HG03045 (cell line): Measurements from ENCODE around the gene UGT1A6.
"Not testable (repeated sequence)": the region's sequence is repeated elsewhere in the genome, so short reads cannot be mapped to it uniquely, and the experiment has no call there.

Experiments
- ATAC-seq: cut with Tn5 transposase; IDR thresholded peaks from one replicate; pipeline ENCODE4 v1.9.1; 2021; ENCODE audit warnings: mild to moderate bottlenecking, moderate library complexity; ENCODE audit not compliant: unreplicated experiment

Gene UGT1A6

GRCh38 chr2:233684640-233685039 lies 8.1 kb upstream of the UGT1A6 start:
- no peak for ATAC-seq

GRCh38 chr2:233686928-233687327 lies 5.8 kb upstream of the UGT1A6 start:
- ATAC-seq: no peak

- ATAC-seq: no peak
These were observed 4.3 kb upstream of the UGT1A6 start for GRCh38 chr2:233688341-233688740.

- no peak for ATAC-seq
These were observed 3.7 kb upstream of the UGT1A6 start for GRCh38 chr2:233689031-233689430.

GRCh38 chr2:233689501-233689900 lies 3.2 kb upstream of the UGT1A6 start:
- no peak for ATAC-seq

- no peak for ATAC-seq
These were observed 2.2 kb upstream of the UGT1A6 start for GRCh38 chr2:233690444-233690843.

- ATAC-seq: no peak
These were observed 952 bp upstream of the UGT1A6 start for GRCh38 chr2:233691443-233692433.

- no peak for ATAC-seq
These were observed 1.3 kb downstream of the UGT1A6 start for GRCh38 chr2:233693963-233694362.

- ATAC-seq: no peak
These were observed 6.0 kb downstream of the UGT1A6 start for GRCh38 chr2:233698740-233699139.

GRCh38 chr2:233699424-233700027 lies 6.8 kb downstream of the UGT1A6 start:
- no peak for ATAC-seq

- no peak for ATAC-seq
These were observed 7.4 kb downstream of the UGT1A6 start for GRCh38 chr2:233700028-233700635.

- not testable (repeated sequence) for ATAC-seq
These were observed 8.2 kb downstream of the UGT1A6 start for GRCh38 chr2:233700842-233701241.

GRCh38 chr2:233702238-233702637 lies 9.5 kb downstream of the UGT1A6 start:
- ATAC-seq: no peak

- no peak for ATAC-seq
These were observed 13.3 kb downstream of the UGT1A6 start for GRCh38 chr2:233705911-233706506.

- no peak for ATAC-seq
These were observed 14.0 kb downstream of the UGT1A6 start for GRCh38 chr2:233706720-233707119.

GRCh38 chr2:233707940-233708644 lies 15.4 kb downstream of the UGT1A6 start:
- no peak for ATAC-seq

- ATAC-seq: no peak
These were observed 16.3 kb downstream of the UGT1A6 start for GRCh38 chr2:233708942-233709341.

GRCh38 chr2:233711312-233712008 lies 18.8 kb downstream of the UGT1A6 start:
- no peak for ATAC-seq

- ATAC-seq: no peak
These were observed 20.0 kb downstream of the UGT1A6 start, which contains the start of gene UGT1A5 for GRCh38 chr2:233712611-233713261. Gene UGT1A5 (plus strand): TSS chr2:233712907. CDS start chr2:233712992, 85 bp downstream.

GRCh38 chr2:233713262-233713615 lies 20.5 kb downstream of the UGT1A6 start:
- no peak for ATAC-seq
